ENCODE data around the gene OCSTAMP.

DNA sequence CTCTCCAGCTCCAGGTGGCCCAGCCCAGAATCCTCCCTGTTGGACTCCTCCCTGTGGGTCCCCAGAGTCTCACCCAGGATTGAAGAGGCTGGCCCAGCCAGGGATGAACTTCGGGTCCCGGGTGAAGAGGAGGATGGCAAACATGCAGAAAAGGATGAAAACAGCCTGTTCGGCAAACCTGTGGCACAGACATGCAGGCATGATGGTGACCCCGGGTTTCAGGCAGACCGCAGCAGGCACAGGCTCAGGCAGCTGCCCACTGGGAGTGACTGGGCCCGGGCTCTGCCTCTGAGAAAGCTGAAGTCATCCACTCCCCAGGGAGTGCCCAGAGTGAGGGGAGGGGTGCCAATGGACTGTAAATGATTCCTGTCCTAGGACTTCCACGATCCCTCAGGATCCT lies 37.5 kb upstream of the OCSTAMP start:
- no peak for TF ChIP-seq FOXA1 (IDR thresholded peaks at IDR 0.05)
- TF ChIP-seq, protein P1, sequence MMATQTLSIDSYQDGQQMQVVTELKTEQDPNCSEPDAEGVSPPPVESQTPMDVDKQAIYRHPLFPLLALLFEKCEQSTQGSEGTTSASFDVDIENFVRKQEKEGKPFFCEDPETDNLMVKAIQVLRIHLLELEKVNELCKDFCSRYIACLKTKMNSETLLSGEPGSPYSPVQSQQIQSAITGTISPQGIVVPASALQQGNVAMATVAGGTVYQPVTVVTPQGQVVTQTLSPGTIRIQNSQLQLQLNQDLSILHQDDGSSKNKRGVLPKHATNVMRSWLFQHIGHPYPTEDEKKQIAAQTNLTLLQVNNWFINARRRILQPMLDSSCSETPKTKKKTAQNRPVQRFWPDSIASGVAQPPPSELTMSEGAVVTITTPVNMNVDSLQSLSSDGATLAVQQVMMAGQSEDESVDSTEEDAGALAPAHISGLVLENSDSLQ (IDR thresholded peaks at IDR 0.05), result no peak
- TF ChIP-seq ZNF384 (IDR thresholded peaks at IDR 0.05), result no peak
- no peak for TF ChIP-seq FOXM1 (IDR thresholded peaks at IDR 0.05; ENCODE audit: borderline replicate concordance)
